ENCODE data around the gene KRT85.
"Not testable (repeated sequence)": the region's sequence is repeated elsewhere in the genome, so short reads cannot be mapped to it uniquely, and the experiment has no call there.

DNA sequence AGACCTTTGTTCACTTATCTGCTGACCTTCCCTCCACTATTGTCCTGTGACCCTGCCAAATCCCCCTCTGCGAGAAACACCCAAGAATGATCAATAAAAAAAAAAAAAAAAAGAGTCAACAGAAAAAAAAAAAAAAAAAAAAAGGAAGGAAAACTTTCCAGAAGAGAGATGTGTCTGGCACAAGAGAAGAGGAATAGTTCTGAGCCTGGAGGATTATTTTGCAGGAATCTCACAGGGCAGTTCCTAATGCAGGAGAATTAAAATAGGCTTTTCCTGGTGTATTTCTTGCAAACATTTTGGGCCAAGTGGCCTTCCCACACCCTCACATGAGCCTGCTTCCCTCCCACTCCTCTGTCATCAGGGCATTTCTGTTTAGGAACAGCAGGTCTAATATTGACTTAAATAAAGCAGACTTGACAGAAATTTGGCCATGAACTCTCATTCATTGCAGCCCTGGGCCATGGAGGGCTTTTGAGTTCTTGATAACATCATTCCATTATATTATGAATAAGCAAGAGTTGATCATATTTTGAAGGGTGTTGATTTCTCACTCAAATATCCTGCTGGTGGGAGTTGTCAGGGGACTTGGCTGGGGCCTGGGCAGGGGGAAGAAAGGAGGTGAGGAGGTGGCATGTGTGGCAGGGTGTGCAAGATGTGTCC lies 43.4 kb upstream of the KRT85 start:
- TF ChIP-seq, protein P1, sequence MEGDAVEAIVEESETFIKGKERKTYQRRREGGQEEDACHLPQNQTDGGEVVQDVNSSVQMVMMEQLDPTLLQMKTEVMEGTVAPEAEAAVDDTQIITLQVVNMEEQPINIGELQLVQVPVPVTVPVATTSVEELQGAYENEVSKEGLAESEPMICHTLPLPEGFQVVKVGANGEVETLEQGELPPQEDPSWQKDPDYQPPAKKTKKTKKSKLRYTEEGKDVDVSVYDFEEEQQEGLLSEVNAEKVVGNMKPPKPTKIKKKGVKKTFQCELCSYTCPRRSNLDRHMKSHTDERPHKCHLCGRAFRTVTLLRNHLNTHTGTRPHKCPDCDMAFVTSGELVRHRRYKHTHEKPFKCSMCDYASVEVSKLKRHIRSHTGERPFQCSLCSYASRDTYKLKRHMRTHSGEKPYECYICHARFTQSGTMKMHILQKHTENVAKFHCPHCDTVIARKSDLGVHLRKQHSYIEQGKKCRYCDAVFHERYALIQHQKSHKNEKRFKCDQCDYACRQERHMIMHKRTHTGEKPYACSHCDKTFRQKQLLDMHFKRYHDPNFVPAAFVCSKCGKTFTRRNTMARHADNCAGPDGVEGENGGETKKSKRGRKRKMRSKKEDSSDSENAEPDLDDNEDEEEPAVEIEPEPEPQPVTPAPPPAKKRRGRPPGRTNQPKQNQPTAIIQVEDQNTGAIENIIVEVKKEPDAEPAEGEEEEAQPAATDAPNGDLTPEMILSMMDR (IDR thresholded peaks at IDR 0.05): not testable (repeated sequence)
- not testable (repeated sequence) for TF ChIP-seq EZH2 (IDR thresholded peaks at IDR 0.05; ENCODE audit: borderline replicate concordance, insufficient read depth, low read depth, low read length, poor library complexity, severe bottlenecking)

Data from B cell (primary cell).